Right renal pelvis (tissue), 4 donors: ENCODE measurements around the gene SLC2A8. TPM values are rescaled to one million over a fixed set of nuclear protein-coding genes. Genes with fewer than 3 reads are reported as not detected.

Experiments used
- DNase-seq, 4 donors: peaks; one replicate each; pipeline ENCODE4 v3.0.0-alpha.2; 2013; ENCODE audit warnings: low read depth in 4 of 4, low spot score in 3 of 4, missing footprints in 1 of 4
- polyA plus RNA-seq, 4 donors: library from polyadenylated mRNA; unstranded; fragments of 120-200 nt; gene quantifications; one replicate each; pipeline ENCODE4 v1.2.1, GENCODE V29; 2013; ENCODE audit not compliant: insufficient read length in 4 of 4

Gene SLC2A8
- polyA plus RNA-seq, 4 donors = 17.1 to 23.3 (median 19.9) TPM

GRCh38 chr9:127370672-127371648, 26.0 kb upstream of the SLC2A8 start:
- no peak for DNase-seq

GRCh38 chr9:127380479-127380878, 16.5 kb upstream of the SLC2A8 start:
- no peak for DNase-seq

- DNase-seq = no peak
Measured at GRCh38 chr9:127382541-127382940, 14.4 kb upstream of the SLC2A8 start.

- DNase-seq = no peak
Measured at GRCh38 chr9:127384016-127384730, 12.8 kb upstream of the SLC2A8 start.

- no peak for DNase-seq
Measured at GRCh38 chr9:127384901-127385300, 12.1 kb upstream of the SLC2A8 start.

GRCh38 chr9:127386249-127386648, 10.7 kb upstream of the SLC2A8 start:
- DNase-seq = no peak

GRCh38 chr9:127386981-127387380, 10.0 kb upstream of the SLC2A8 start:
- DNase-seq = no peak

- peak in 2 of 4 donors; percentile 49 to 52 for DNase-seq
Measured at GRCh38 chr9:127388037-127388855, 8.7 kb upstream of the SLC2A8 start.

- no peak for DNase-seq
Measured at GRCh38 chr9:127388856-127389238, 8.1 kb upstream of the SLC2A8 start.

GRCh38 chr9:127389381-127390247, 7.4 kb upstream of the SLC2A8 start:
- no peak for DNase-seq

GRCh38 chr9:127390248-127390545, 6.8 kb upstream of the SLC2A8 start:
- DNase-seq = no peak

- DNase-seq = no peak
Measured at GRCh38 chr9:127390563-127390962, 6.4 kb upstream of the SLC2A8 start.

- no peak for DNase-seq
Measured at GRCh38 chr9:127392166-127392565, 4.8 kb upstream of the SLC2A8 start.

GRCh38 chr9:127392976-127393375, 4.0 kb upstream of the SLC2A8 start:
- DNase-seq = no peak

- peak in 1 of 4 donors; percentile 25 for DNase-seq
Measured at GRCh38 chr9:127393645-127394044, 3.3 kb upstream of the SLC2A8 start.

GRCh38 chr9:127395497-127396252, 1.3 kb upstream of the SLC2A8 start:
- no peak for DNase-seq

GRCh38 chr9:127396253-127396807, 639 bp upstream of the SLC2A8 start:
- DNase-seq = no peak

GRCh38 chr9:127397646-127398274, 791 bp downstream of the SLC2A8 start:
- peak in 1 of 4 donors; percentile 41 for DNase-seq

GRCh38 chr9:127398275-127398647, 1.3 kb downstream of the SLC2A8 start:
- DNase-seq = no peak
